HCT116 (cell line): ENCODE data around the gene OTOR. TPM values are rescaled to one million over a fixed set of nuclear protein-coding genes. Genes with fewer than 3 reads are reported as not detected.

Source experiments
- ATAC-seq: fragments of 200-7000 bp; cut with Tn5 transposase; 2 replicates; pipeline ENCODE4 v1.9.1; 2020; ENCODE audit warnings: mild to moderate bottlenecking, moderate library complexity
- BruUV-seq: library from RNA; stranded (reverse); fragments of 400-500 nt; replicated peaks from 2 replicates; lab custom pipeline; 2021; lab: Mats Ljungman, UMichigan
- CTCF ChIA-PET: fragments of 300-600 bp; sonication (Branson Sonifier 250); formaldehyde crosslinking; loops from one replicate; lab custom pipeline; 2021; ENCODE audit warnings: antibody characterized with exemption; lab: Charles Lee
- POLR2A ChIA-PET: fragments of 300-600, 350-600 bp; sonication (Branson Sonifier 250); formaldehyde crosslinking; loops from one replicate; lab custom pipeline; 2021; ENCODE audit warnings: antibody characterized with exemption; lab: Charles Lee
- RAD21 ChIA-PET, 2 experiments: fragments of 300-600 bp; sonication (Branson Sonifier 250); formaldehyde crosslinking; loops; one replicate each; lab custom pipeline; 2023; ENCODE audit warnings: low total read pairs in 2 of 2; ENCODE audit not compliant: uncharacterized antibody in 2 of 2, unreplicated experiment in 2 of 2, low non-redundant PET in 1 of 2; lab: Charles Lee
- DNase-seq: peaks from one replicate; pipeline ENCODE4 v3.0.0-alpha.2; 2010; ENCODE audit warnings: low read depth, low spot score
- H2AFZ ChIP-seq: fragments of 200-600 bp; shearing (Covaris generic), sonication (generic); 2 replicates; pipeline ENCODE4 v1.6.1; 2017; ENCODE audit warnings: low read depth, mixed run types, mixed read lengths, antibody characterized with exemption, low read length; ENCODE audit not compliant: poor library complexity, severe bottlenecking
- H3K27ac ChIP-seq: 2 replicates; pipeline ENCODE4 v1.5.1; 2012; ENCODE audit warnings: low read depth, low read length
- H3K27me3 ChIP-seq: fragments of 200-600 bp; sonication (generic); 2 replicates; pipeline ENCODE4 v1.6.1; 2016; ENCODE audit warnings: mixed run types, low read length, mixed read lengths; ENCODE audit not compliant: insufficient read depth
- H3K36me3 ChIP-seq, 2 experiments: fragments of 200-500 bp in 1 of 2; fragments of 200-600 bp in 1 of 2; sonication (Bioruptor generic) in 1 of 2; sonication (generic) in 1 of 2; 2 replicates each; pipeline versions ENCODE4 v1.5.1 to v1.6.1; 2014 to 2016; ENCODE audit warnings: low read length in 2 of 2, inconsistent platforms in 1 of 2, mixed read lengths in 1 of 2, mixed run types in 1 of 2; ENCODE audit not compliant: insufficient read depth in 2 of 2, control insufficient read depth in 1 of 2
- H3K4me1 ChIP-seq, 2 experiments: fragments of 200-600 bp in 1 of 2; sonication (generic) in 1 of 2; 2 replicates each; pipeline versions ENCODE4 v1.5.1 to v1.6.1; 2012 to 2017; ENCODE audit warnings: low read length in 2 of 2, inconsistent platforms in 1 of 2, mild to moderate bottlenecking in 1 of 2, mixed read lengths in 1 of 2, mixed run types in 1 of 2, moderate library complexity in 1 of 2; ENCODE audit not compliant: insufficient read depth in 2 of 2, control insufficient read depth in 1 of 2
- H3K4me2 ChIP-seq: fragments of 200-600 bp; sonication (generic); 2 replicates; pipeline ENCODE4 v1.6.1; 2017; ENCODE audit warnings: mixed run types, low read length, mixed read lengths
- H3K4me3 ChIP-seq, 2 experiments: fragments of 200-600 bp in 1 of 2; sonication (generic) in 1 of 2; replicated peaks in 1 of 2; 2 replicates each; pipeline ENCODE4 v1.5.1; 2011 to 2016; ENCODE audit warnings: low read length in 2 of 2, control low read depth in 1 of 2, low read depth in 1 of 2, mild to moderate bottlenecking in 1 of 2, mixed read lengths in 1 of 2, mixed run types in 1 of 2
- H3K79me2 ChIP-seq: fragments of 200-600 bp; sonication (generic); 2 replicates; pipeline ENCODE4 v1.6.1; 2017; ENCODE audit warnings: mild to moderate bottlenecking, mixed run types, low read length, moderate library complexity, mixed read lengths; ENCODE audit not compliant: insufficient read depth
- H3K9ac ChIP-seq: fragments of 200-600 bp; sonication (generic); 2 replicates; pipeline ENCODE4 v1.6.1; 2016; ENCODE audit warnings: low read length, mixed read lengths
- H3K9me2 ChIP-seq: fragments of 200-600 bp; sonication (generic), shearing (Covaris generic); 2 replicates; pipeline ENCODE4 v1.6.1; 2017; ENCODE audit warnings: mixed run types, mild to moderate bottlenecking, moderate library complexity; ENCODE audit not compliant: insufficient read depth
- H3K9me3 ChIP-seq, 2 experiments: fragments of 200-500 bp in 1 of 2; fragments of 200-600 bp in 1 of 2; sonication (Bioruptor generic) in 1 of 2; sonication (generic) in 1 of 2; 2 replicates each; pipeline ENCODE4 v1.6.1; 2014 to 2017; ENCODE audit warnings: low read length in 2 of 2, mixed read lengths in 2 of 2, inconsistent platforms in 1 of 2, low read depth in 1 of 2, mild to moderate bottlenecking in 1 of 2, mixed run types in 1 of 2, moderate library complexity in 1 of 2; ENCODE audit not compliant: control insufficient read depth in 1 of 2, insufficient read depth in 1 of 2
- H4K20me1 ChIP-seq: fragments of 200-600 bp; sonication (generic), shearing (Covaris generic); 2 replicates; pipeline ENCODE4 v1.6.1; 2017; ENCODE audit warnings: mixed run types, mild to moderate bottlenecking, moderate library complexity; ENCODE audit not compliant: insufficient read depth
- FOSL1 ChIP-seq: IDR thresholded peaks from 2 replicates; pipeline ENCODE4 v1.6.1; 2012; ENCODE audit warnings: low read depth
- POLR2A ChIP-seq: IDR thresholded peaks from 2 replicates; pipeline ENCODE4 v1.7.0; 2011; ENCODE audit warnings: borderline replicate concordance; ENCODE audit not compliant: insufficient read depth, insufficient read length; ENCODE audit errors: extremely low read depth
- POLR2AphosphoS5 ChIP-seq: IDR thresholded peaks from 2 replicates; pipeline ENCODE4 v1.6.1; 2011; ENCODE audit warnings: mild to moderate bottlenecking, low read depth, low read length, moderate library complexity
- SIN3A ChIP-seq: IDR thresholded peaks from 2 replicates; pipeline ENCODE4 v1.6.1; 2012; ENCODE audit warnings: low read depth
- SP1 ChIP-seq: IDR thresholded peaks from 2 replicates; pipeline ENCODE4 v1.6.1; 2012; ENCODE audit warnings: low read depth
- SRF ChIP-seq: IDR thresholded peaks from 2 replicates; pipeline ENCODE4 v1.6.1; 2012; ENCODE audit warnings: low read depth
- TCF7L2 ChIP-seq: IDR thresholded peaks from 2 replicates; pipeline ENCODE4 v1.7.0; 2011; ENCODE audit warnings: borderline replicate concordance, inconsistent platforms; ENCODE audit not compliant: insufficient read depth, insufficient read length; ENCODE audit errors: extremely low read depth
- YY1 ChIP-seq: IDR thresholded peaks from 2 replicates; pipeline ENCODE4 v1.6.1; 2011; ENCODE audit warnings: low read length, low read depth, moderate library complexity, mild to moderate bottlenecking; ENCODE audit not compliant: insufficient replicate concordance; ENCODE audit errors: extremely low read depth
- ZFX ChIP-seq: fragments of 450-650 bp; IDR thresholded peaks from 2 replicates; pipeline ENCODE4 v1.6.1; 2017
- intact Hi-C: fragments of 100-400 bp; cut with micrococcal nuclease; formaldehyde crosslinking; loops from 2 replicates; pipeline ENCODE4 v1.10.0; 2022
- total RNA-seq: library from RNA; stranded (reverse); gene quantifications from one replicate; pipeline ENCODE4 v1.2.1, GENCODE V29; 2021; ENCODE audit not compliant: unreplicated experiment
- TF ChIP-seq, protein P1 (sequence below), 3 experiments: fragments of 200-600 bp in 1 of 3; sonication (generic) in 1 of 3; IDR thresholded peaks in 2 of 3; conservative IDR thresholded peaks in 1 of 3; 2 replicates each; pipeline ENCODE4 v1.5.1; 2012 to 2017; ENCODE audit warnings: low read depth in 2 of 3, low read length in 2 of 3, antibody characterized with exemption in 1 of 3, borderline replicate concordance in 1 of 3, control low read depth in 1 of 3, mild to moderate bottlenecking in 1 of 3, mixed read lengths in 1 of 3, mixed run types in 1 of 3, moderate library complexity in 1 of 3; ENCODE audit not compliant: insufficient read depth in 1 of 3
- TF ChIP-seq, protein P2 (sequence below): IDR thresholded peaks from 2 replicates; pipeline ENCODE4 v1.6.1; 2011; ENCODE audit warnings: mild to moderate bottlenecking, low read length, moderate library complexity; ENCODE audit not compliant: insufficient replicate concordance; ENCODE audit errors: extremely low read depth

OTOR gene
- total RNA-seq, 1 experiment from 2014 or later = not detected

GRCh38 chr20:16778159-16778558 is 30.0 kb downstream of the OTOR start (continued):
- TF ChIP-seq, protein P1, sequence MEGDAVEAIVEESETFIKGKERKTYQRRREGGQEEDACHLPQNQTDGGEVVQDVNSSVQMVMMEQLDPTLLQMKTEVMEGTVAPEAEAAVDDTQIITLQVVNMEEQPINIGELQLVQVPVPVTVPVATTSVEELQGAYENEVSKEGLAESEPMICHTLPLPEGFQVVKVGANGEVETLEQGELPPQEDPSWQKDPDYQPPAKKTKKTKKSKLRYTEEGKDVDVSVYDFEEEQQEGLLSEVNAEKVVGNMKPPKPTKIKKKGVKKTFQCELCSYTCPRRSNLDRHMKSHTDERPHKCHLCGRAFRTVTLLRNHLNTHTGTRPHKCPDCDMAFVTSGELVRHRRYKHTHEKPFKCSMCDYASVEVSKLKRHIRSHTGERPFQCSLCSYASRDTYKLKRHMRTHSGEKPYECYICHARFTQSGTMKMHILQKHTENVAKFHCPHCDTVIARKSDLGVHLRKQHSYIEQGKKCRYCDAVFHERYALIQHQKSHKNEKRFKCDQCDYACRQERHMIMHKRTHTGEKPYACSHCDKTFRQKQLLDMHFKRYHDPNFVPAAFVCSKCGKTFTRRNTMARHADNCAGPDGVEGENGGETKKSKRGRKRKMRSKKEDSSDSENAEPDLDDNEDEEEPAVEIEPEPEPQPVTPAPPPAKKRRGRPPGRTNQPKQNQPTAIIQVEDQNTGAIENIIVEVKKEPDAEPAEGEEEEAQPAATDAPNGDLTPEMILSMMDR (IDR thresholded peaks at IDR 0.05 in 2 of 3, conservative IDR thresholded peaks at IDR 0.05 in 1 of 3; ENCODE audit: borderline replicate concordance in 1 of 3, insufficient read depth in 1 of 3, low read depth in 2 of 3, low read length in 2 of 3) = no peak
- no peak for TF ChIP-seq ZFX

DNA sequence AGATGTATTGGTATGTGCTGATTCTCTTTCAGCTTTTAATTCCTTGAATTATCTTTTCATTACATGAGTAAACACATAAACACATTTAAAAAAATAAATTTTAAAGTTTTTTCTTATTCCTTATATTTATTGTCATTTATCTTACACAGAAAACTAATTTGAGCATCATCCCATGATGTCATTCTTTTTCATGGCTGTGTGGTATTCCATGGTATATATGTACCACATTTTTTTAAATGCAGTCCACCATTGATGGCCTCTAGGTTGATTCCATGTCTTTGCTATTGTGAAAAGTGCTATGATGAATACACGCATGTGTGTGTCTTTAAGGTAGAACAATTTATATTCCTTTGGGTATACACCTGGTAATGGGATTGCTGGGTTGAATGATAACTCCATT is 33.3 kb downstream of the OTOR start:
- TF ChIP-seq YY1 (no peak), SRF (no peak), POLR2AphosphoS5 (no peak)
- Histone ChIP-seq H3K4me3 (no peak overlapping the region), H3K9ac (no peak overlapping the region), H3K4me1 (no peaks in the 10 kb centered on the region), H3K4me2 (no peak overlapping the region), H3K27ac (no peak overlapping the region), H3K79me2 (no peaks in the 10 kb centered on the region), H3K36me3 (no peaks in the 10 kb centered on the region), H3K9me2 (no peaks in the 10 kb centered on the region), H2AFZ (no peak overlapping the region), H4K20me1 (no peaks in the 10 kb centered on the region), H3K9me3 (no peaks in the 10 kb centered on the region), H3K27me3 (peaks cover 43% of the 10 kb centered on the region)
- no TSS peak for BruUV-seq
- no peak for ATAC-seq
- RAD21 ChIA-PET = no interaction called here
- intact Hi-C loops = no loop called here
- POLR2A ChIA-PET = no interaction called here
- DNase-seq = no peak
- CTCF ChIA-PET = no interaction called here

GRCh38 chr20:16785226-16785625 is 37.1 kb downstream of the OTOR start:
- H3K79me2 ChIP-seq = no peaks in the 10 kb centered on the region
- no peak overlapping the region for H3K4me2 ChIP-seq
- ChIA-PET CTCF (no interaction called here), POLR2A (no interaction called here), RAD21 (no interaction called here)
- H3K4me1 ChIP-seq = no peaks in the 10 kb centered on the region
- intact Hi-C loops = no loop called here
- H3K9me3 ChIP-seq = no peaks in the 10 kb centered on the region
- H3K4me3 ChIP-seq = no peak overlapping the region
- no peaks in the 10 kb centered on the region for H3K9me2 ChIP-seq
- TF ChIP-seq SIN3A (no peak), SP1 (no peak), TCF7L2 (no peak), POLR2AphosphoS5 (no peak), ZFX (no peak), FOSL1 (no peak), POLR2A (no peak), SRF (no peak)
- TF ChIP-seq, protein P2, sequence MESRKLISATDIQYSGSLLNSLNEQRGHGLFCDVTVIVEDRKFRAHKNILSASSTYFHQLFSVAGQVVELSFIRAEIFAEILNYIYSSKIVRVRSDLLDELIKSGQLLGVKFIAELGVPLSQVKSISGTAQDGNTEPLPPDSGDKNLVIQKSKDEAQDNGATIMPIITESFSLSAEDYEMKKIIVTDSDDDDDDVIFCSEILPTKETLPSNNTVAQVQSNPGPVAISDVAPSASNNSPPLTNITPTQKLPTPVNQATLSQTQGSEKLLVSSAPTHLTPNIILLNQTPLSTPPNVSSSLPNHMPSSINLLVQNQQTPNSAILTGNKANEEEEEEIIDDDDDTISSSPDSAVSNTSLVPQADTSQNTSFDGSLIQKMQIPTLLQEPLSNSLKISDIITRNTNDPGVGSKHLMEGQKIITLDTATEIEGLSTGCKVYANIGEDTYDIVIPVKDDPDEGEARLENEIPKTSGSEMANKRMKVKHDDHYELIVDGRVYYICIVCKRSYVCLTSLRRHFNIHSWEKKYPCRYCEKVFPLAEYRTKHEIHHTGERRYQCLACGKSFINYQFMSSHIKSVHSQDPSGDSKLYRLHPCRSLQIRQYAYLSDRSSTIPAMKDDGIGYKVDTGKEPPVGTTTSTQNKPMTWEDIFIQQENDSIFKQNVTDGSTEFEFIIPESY = no peak
- no peaks in the 10 kb centered on the region for H4K20me1 ChIP-seq
- no peak for ATAC-seq
- H2AFZ ChIP-seq = no peak overlapping the region
- no peak overlapping the region for H3K27ac ChIP-seq
- H3K27me3 ChIP-seq = peaks cover 29% of the 10 kb centered on the region
- BruUV-seq = no TSS peak
- DNase-seq = no peak
- no peak overlapping the region for H3K9ac ChIP-seq
- H3K36me3 ChIP-seq = no peaks in the 10 kb centered on the region
